Measurements from ENCODE around the gene PRDM12.

Gene PRDM12

GRCh38 chr9:130635721-130636647 is 28.4 kb upstream of the PRDM12 start:
- DNase-seq (ENCODE audit: low read depth): no peak

DNA sequence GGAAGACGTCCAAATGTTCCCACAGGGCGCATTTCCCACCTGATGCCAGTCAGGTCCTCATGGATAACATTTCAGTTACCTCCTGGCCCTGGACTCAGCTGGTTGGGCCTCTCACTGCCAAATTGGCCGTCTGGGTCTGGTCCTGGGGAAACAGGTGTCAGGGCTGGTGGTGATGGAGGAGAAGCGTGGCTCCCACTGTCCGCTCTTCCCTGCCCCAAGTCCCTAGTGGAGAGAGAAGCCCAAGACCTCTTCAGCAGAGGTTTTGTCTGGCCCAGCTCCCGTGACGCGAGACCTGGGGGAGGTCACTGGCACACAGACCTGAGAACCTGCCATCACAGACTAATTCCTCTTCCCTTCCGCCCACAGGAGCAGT is 27.8 kb upstream of the PRDM12 start:
- DNase-seq (ENCODE audit: low read depth): no peak

- DNase-seq (ENCODE audit: low read depth): no peak
Observed at GRCh38 chr9:130638284-130639123, 25.9 kb upstream of the PRDM12 start.

GRCh38 chr9:130639124-130639765 is 25.1 kb upstream of the PRDM12 start:
- DNase-seq (ENCODE audit: low read depth): no peak

- no peak for DNase-seq (ENCODE audit: low read depth)
Observed at GRCh38 chr9:130639866-130640555, 24.4 kb upstream of the PRDM12 start.

GRCh38 chr9:130640681-130641080 is 23.7 kb upstream of the PRDM12 start:
- no peak for DNase-seq (ENCODE audit: low read depth)

DNA sequence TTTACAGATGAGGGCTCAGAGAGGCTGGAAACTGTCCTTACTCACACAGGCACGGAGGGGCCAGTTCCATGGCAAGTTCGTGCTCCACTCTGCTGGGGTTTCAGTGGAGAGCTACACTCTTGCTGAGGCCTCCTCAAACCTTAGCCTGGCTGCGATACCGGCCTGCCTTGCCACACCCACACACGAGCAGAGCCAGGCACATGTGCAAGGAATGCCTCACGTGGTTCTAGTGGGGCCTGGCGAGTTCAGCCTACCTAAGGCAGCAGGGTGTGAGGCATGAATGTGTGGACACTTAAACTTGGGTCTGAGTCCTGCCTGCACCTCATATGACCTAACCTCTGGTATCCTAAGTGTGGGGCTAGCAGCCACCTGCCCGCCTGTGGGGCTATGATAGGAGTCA is 21.5 kb upstream of the PRDM12 start:
- DNase-seq (ENCODE audit: low read depth): no peak

DNA sequence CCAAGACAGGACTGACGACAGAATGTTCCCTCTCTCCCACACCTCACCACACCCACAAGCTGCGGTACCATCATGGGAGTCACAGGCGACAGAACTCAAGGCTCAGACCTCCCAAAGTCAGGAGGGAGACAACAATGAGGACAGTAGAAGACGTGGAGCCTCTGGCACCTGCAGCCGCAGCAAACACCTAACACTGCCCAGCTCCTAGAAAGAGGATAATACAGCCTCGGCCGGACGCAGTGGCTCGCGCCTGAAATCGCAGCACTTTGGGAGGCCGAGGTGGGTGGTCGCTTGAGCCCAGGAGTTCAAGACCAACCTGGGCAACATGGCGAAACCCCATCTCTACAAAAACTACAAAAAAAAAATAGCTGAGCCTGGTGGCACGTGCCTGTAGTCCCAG is 13.2 kb upstream of the PRDM12 start:
- no peak for DNase-seq (ENCODE audit: low read depth)

GRCh38 chr9:130651752-130652151 is 12.6 kb upstream of the PRDM12 start:
- no peak for DNase-seq (ENCODE audit: low read depth)

DNA sequence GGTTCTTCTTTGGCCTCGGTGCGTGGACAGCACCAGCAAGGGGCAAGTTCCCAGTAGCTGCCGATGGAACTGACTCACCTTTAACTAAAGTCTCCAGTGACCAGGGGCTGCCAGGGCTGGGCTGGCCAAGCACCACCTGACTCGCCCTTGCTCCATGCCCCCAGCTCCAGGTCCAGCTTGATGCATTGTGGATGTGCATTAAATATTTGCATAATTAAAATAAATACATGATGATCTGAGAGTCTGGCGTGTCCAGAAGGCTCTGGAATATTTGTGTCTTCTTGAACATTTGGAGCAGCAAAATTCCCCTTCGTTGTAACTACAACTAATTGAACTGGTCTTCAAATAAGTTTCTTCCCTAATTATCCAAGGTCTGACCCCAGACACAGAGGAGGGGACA is 9.5 kb upstream of the PRDM12 start:
- no peak for DNase-seq (ENCODE audit: low read depth)

GRCh38 chr9:130658893-130659698 is 5.3 kb upstream of the PRDM12 start:
- no peak for DNase-seq (ENCODE audit: low read depth)

DNA sequence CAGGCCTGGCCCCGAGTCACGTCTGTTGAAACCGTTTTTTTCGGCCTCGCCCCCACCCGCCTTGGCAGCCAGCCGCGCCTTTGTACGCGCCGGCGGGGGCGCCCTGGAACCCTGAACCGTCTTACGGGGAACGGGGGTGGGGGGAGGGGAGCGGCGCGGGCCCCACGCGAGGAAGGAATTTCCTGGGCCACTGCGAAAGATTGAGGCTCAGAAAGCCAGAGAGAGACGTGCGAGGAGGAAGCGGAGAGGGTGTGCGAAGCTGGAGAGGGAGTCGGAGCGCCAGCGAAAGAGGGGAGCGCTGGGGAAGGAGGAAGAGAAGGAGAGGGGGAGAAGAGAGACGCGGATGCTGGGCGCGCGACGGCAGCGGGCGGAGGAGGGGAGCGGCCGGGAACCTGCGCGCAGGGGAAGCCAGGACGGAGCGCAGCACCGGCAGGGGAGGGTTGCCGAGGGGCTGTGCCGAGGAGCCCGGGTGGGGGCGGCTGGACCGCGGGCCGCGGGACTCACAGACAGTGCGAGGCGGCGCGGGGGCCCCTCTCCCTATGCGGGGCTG is 4.6 kb upstream of the PRDM12 start:
- DNase-seq (ENCODE audit: low read depth): no peak

- no peak for DNase-seq (ENCODE audit: low read depth)
Observed at GRCh38 chr9:130660326-130660682, 4.1 kb upstream of the PRDM12 start.

GRCh38 chr9:130660683-130661450 is 3.5 kb upstream of the PRDM12 start:
- no peak for DNase-seq (ENCODE audit: low read depth)

- no peak for DNase-seq (ENCODE audit: low read depth)
Observed at GRCh38 chr9:130661451-130662098, 2.8 kb upstream of the PRDM12 start.

- no peak for DNase-seq (ENCODE audit: low read depth)
Observed at GRCh38 chr9:130662099-130662969, 2.1 kb upstream of the PRDM12 start.

GRCh38 chr9:130662970-130663257 is 1.5 kb upstream of the PRDM12 start:
- DNase-seq (ENCODE audit: low read depth): no peak

- DNase-seq (ENCODE audit: low read depth): no peak
Observed at GRCh38 chr9:130663258-130663976, 977 bp upstream of the PRDM12 start.
